MM.1S (cell line): Measurements from ENCODE around the gene MACROH2A2.

Source experiments
- DNase-seq: peaks from one replicate; pipeline ENCODE4 v3.0.0-alpha.2; 2015
- H2AFZ ChIP-seq: fragments of 300-600 bp; sonication (generic); 2 replicates; pipeline ENCODE4 v1.6.0; 2016; ENCODE audit warnings: antibody characterized with exemption, low read length
- H3F3A ChIP-seq: fragments of 300-600 bp; sonication (generic); 2 replicates; pipeline ENCODE4 v1.6.1; 2016; ENCODE audit warnings: mild to moderate bottlenecking, antibody characterized with exemption, low read length, moderate library complexity, mixed read lengths; ENCODE audit not compliant: insufficient read depth
- H3K27ac ChIP-seq: fragments of 300-600 bp; sonication (generic); 2 replicates; pipeline ENCODE4 v1.5.1; 2016; ENCODE audit warnings: mild to moderate bottlenecking, low read length
- H3K27me3 ChIP-seq: fragments of 300-600 bp; sonication (generic); replicated peaks from 2 replicates; pipeline ENCODE4 v1.6.0; 2016; ENCODE audit warnings: low read length; ENCODE audit not compliant: insufficient read depth
- H3K36me3 ChIP-seq: fragments of 300-600 bp; sonication (generic); replicated peaks from 2 replicates; pipeline ENCODE4 v1.6.1; 2016; ENCODE audit warnings: mild to moderate bottlenecking, low read length, mixed read lengths; ENCODE audit not compliant: insufficient read depth
- H3K4me1 ChIP-seq: fragments of 300-600 bp; sonication (generic); 2 replicates; pipeline ENCODE4 v1.6.1; 2016; ENCODE audit warnings: low read length, mixed read lengths
- H3K4me2 ChIP-seq: fragments of 300-600 bp; sonication (generic); 2 replicates; pipeline ENCODE4 v1.6.0; 2016; ENCODE audit warnings: low read depth, low read length
- H3K4me3 ChIP-seq: fragments of 300-600 bp; sonication (generic); 2 replicates; pipeline ENCODE4 v1.5.1; 2016; ENCODE audit warnings: low read length, mixed read lengths
- H3K79me2 ChIP-seq: fragments of 300-600 bp; sonication (generic); 2 replicates; pipeline ENCODE4 v1.6.1; 2016; ENCODE audit warnings: mixed run types, low read length, mixed read lengths
- H3K9ac ChIP-seq: fragments of 300-600 bp; sonication (generic); 2 replicates; pipeline ENCODE4 v1.6.1; 2016; ENCODE audit warnings: low read length, mixed read lengths
- H3K9me2 ChIP-seq: fragments of 300-600 bp; sonication (generic); replicated peaks from 2 replicates; pipeline ENCODE4 v1.6.1; 2016; ENCODE audit warnings: mild to moderate bottlenecking, low read length, mixed read lengths; ENCODE audit not compliant: insufficient read depth
- H3K9me3 ChIP-seq: fragments of 300-600 bp; sonication (generic); replicated peaks from 2 replicates; pipeline ENCODE4 v1.6.1; 2016; ENCODE audit warnings: mild to moderate bottlenecking, low read length, mixed read lengths; ENCODE audit not compliant: insufficient read depth
- H4K20me1 ChIP-seq: fragments of 300-600 bp; sonication (generic); 2 replicates; pipeline ENCODE4 v1.6.1; 2016; ENCODE audit warnings: mild to moderate bottlenecking, low read length, moderate library complexity, mixed read lengths; ENCODE audit not compliant: insufficient read depth
- CTCF ChIP-seq: fragments of 300-600 bp; sonication (generic); IDR thresholded peaks from 2 replicates; pipeline ENCODE4 v1.5.1; 2016; ENCODE audit warnings: antibody characterized with exemption, low read length, mixed read lengths
- EZH2 ChIP-seq: fragments of 300-600 bp; sonication (generic); optimal IDR thresholded peaks from 2 replicates; pipeline ENCODE3; 2017; ENCODE audit warnings: low read depth, mild to moderate bottlenecking, antibody characterized with exemption, low read length, mixed read lengths
- EZH2phosphoT487 ChIP-seq: fragments of 300-600 bp; sonication (generic); IDR thresholded peaks from 2 replicates; pipeline ENCODE4 v1.6.1; 2018; ENCODE audit warnings: antibody characterized with exemption, low read length

Gene MACROH2A2

GRCh38 chr10:70119623-70120022 is 67.0 kb downstream of the MACROH2A2 start:
- TF ChIP-seq EZH2 (no peak), EZH2phosphoT487 (no peak), CTCF (no peak)
- DNase-seq = no peak
- H3K79me2 ChIP-seq = no peaks in the 10 kb centered on the region
- no peaks in the 10 kb centered on the region for H4K20me1 ChIP-seq
- no peaks in the 10 kb centered on the region for H3K4me1 ChIP-seq
- no peak overlapping the region for H3K4me3 ChIP-seq
- H3K9me3 ChIP-seq = no peaks in the 10 kb centered on the region
- no peaks in the 10 kb centered on the region for H3F3A ChIP-seq
- H3K9me2 ChIP-seq = no peaks in the 10 kb centered on the region
- no peaks in the 10 kb centered on the region for H3K36me3 ChIP-seq
- no peaks in the 10 kb centered on the region for H3K27me3 ChIP-seq
- H2AFZ ChIP-seq = no peak overlapping the region
- no peak overlapping the region for H3K27ac ChIP-seq
- no peak overlapping the region for H3K4me2 ChIP-seq
- no peak overlapping the region for H3K9ac ChIP-seq

- Histone ChIP-seq H3K79me2 (no peaks in the 10 kb centered on the region), H3K36me3 (no peaks in the 10 kb centered on the region), H3K27me3 (no peaks in the 10 kb centered on the region)
These were observed 67.8 kb downstream of the MACROH2A2 start for GRCh38 chr10:70120417-70120816.

GRCh38 chr10:70121281-70121949 is 68.8 kb downstream of the MACROH2A2 start:
- DNase-seq = no peak
- Histone ChIP-seq H3K36me3 (no peaks in the 10 kb centered on the region), H2AFZ (no peak overlapping the region), H3K4me2 (no peak overlapping the region), H3K4me3 (no peak overlapping the region), H3K9ac (no peak overlapping the region), H3K79me2 (no peaks in the 10 kb centered on the region), H4K20me1 (no peaks in the 10 kb centered on the region), H3K4me1 (no peaks in the 10 kb centered on the region), H3K9me3 (no peaks in the 10 kb centered on the region), H3K27me3 (no peaks in the 10 kb centered on the region), H3F3A (no peaks in the 10 kb centered on the region), H3K27ac (no peak overlapping the region), H3K9me2 (no peaks in the 10 kb centered on the region)
- no peak for TF ChIP-seq EZH2
- no peak for TF ChIP-seq EZH2phosphoT487
- no peak for TF ChIP-seq CTCF

More at GRCh38 chr10:70120417-70120816, 67.8 kb downstream of the MACROH2A2 start:
- no peak overlapping the region for H3K4me2 ChIP-seq
- no peaks in the 10 kb centered on the region for H3K4me1 ChIP-seq
- H4K20me1 ChIP-seq = no peaks in the 10 kb centered on the region
- H3F3A ChIP-seq = no peaks in the 10 kb centered on the region
- no peak for DNase-seq
- H3K4me3 ChIP-seq = no peak overlapping the region
- H3K9me2 ChIP-seq = no peaks in the 10 kb centered on the region
- no peak overlapping the region for H2AFZ ChIP-seq
- H3K9me3 ChIP-seq = no peaks in the 10 kb centered on the region
- H3K9ac ChIP-seq = no peak overlapping the region
- H3K27ac ChIP-seq = no peak overlapping the region
- TF ChIP-seq CTCF (no peak), EZH2 (no peak), EZH2phosphoT487 (no peak)
